CD4-positive, alpha-beta T cell treated with Interleukin-15 for 4 hours (primary cell): ENCODE data around the gene WWOX.
"Not testable (repeated sequence)": the region's sequence is repeated elsewhere in the genome, so short reads cannot be mapped to it uniquely, and the experiment has no call there.

Source experiments
- DNase-seq: peaks from one replicate; pipeline ENCODE4 v3.0.0-alpha.2; 2020; ENCODE audit warnings: low spot score

The WWOX gene

DNA sequence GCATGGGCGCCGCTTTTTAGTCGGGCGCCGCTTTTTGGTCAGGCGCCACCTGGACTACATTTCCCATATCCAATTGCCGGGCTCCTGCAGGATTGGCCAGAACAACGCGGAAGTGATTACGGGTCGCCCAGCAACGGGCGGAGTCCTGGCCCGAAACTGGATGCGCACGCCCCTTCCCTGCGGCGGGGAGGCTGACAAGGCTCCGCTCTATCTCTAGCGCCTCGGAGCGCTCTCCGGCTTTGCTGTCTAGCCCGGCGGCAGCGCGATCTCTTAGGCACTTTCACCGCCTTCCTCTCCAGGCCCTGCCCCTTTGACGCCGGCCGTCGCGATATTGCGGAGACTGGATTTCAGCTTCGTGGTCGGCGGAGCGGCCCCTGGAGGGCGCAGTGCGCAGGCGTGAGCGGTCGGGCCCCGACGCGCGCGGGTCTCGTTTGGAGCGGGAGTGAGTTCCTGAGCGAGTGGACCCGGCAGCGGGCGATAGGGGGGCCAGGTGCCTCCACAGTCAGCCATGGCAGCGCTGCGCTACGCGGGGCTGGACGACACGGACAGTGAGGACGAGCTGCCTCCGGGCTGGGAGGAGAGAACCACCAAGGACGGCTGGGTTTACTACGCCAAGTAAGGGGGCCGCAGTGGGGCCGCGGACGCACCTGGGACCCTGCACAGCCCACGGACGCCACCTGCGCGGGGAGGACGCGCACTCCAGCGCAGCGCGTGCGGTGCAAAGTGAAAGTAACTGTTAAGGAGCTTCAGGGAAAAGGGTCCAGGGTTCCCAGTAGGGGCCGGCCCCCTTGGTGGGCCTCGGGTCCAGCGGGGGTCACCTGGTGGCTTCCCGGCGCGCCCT is at the start of gene WWOX:
WWOX (plus strand) TSS at position 384 of the 841 bp plus-strand sequence.
- peak; percentile 96 for DNase-seq

DNA sequence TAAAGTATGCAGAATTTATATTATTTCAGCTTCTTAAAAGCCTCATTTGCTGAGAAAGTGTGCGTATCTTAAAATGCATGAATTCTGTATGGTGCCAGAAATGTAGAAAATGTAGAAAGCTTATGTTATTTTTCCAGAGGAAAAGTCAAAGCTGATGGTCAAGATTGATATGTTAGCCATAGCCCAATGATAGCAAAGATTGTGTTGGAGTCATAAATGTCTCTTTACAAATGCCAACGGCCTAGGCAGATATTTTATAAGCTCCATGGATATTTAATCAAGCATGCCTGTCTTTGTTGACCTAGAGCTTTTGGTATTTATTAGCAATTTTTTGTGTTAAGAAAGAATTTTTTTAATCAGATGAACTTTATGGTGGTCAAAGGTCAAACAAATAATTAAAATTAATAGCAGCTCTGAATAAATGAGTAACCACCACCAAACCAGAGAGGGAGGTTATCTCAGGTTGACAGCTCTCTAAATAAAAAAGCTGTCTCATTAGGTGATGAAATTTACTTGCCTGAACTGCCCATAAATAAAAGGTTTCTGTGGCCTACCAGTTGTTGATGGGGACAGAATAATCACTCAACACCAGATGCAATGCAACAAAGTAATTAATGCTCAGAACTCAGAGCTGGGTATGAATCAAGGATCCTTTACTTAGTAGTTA is 48.6 kb upstream of the WWOX start:
- no peak for DNase-seq

DNA sequence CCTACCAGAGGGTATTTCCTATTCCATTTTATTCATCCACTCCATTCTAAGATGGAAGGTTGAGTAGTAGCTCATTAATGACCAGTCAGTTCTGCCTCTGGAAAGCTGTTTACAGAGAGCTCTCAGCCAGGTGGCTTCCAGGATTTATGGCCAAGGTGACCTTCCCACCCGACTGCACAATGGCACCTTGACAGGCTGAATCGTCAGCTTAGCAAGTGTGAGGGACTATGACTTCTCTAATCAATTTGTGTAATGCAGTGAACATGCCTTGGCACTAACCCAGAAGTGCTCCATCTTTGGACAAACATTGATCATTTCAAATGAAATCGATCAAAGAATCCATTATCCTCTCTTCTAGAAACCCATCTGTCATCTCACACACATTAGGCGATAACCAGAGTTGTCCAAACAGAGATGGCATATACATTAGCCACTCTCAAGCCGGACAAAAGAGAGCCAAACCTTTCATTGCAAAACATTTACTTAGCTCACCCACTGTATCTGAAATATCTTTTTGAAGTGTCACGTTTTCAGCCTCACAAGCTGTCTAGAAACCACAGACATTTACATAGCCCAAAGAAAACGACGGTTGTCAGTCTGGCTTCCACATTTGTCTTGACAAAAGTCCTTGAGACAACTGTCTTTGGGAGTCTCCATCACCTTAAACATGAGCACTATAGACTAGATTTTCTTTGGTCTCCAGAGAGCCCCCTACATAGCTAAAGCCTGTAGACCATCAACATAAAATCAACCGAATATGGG is 41.5 kb upstream of the WWOX start:
- no peak for DNase-seq

DNA sequence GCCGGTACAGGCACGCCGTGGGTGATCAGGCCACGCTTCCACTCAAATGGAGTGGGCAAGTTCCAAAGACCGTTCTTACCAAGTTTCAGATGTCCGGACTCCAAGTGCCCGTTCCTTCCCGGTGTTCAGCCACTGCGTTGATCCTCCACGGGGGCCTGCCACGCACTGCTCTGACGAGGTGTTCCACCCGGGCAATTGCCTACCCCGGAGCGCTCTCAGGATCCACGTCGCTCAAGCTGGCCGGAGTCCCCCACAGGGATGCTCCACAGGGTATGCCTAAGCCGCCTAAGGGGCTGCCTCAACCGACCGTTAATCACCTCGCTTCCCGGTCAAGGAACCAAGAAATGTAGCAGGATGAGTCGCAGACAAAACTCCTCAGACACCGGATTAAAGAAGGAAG is 39.6 kb upstream of the WWOX start:
- DNase-seq, result not testable (repeated sequence)

DNA sequence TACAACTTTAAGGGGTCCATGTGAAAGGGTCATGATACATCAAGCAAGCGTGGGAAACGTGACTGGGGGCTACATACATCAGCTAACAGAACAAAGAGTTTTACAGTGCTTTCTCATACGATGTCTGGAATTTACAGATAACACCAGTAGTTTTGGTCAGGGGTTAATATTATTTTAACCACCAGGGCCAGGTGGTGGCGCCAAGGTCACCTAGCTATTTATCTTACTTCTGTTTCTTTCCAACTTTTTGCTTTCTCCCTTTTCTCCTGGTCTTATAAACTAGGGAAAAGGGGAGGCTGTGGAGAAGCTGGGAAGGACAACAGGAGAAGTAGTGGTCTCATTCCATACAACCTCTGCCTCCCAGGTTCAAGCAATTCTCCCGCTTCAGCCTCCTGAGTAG is 39.2 kb upstream of the WWOX start:
- DNase-seq, result no peak

DNA sequence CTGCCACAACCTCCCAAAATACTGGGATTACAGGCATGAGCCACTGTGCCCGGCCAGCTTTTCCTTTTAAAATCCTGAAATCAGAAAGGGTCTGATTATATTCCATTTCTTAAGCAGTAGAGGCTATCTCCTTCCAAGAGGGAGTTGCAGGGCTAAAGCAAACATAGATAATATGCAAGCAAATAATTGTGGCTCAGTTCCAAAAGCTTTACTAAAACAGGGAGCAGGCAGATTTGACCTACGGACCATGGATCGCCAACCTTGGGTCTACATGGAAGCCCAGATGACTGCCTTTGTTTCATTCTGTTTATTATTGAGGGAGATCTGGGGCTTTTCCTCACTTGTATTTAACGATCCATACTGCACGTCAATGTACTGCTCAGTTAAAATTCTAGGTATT is 38.6 kb upstream of the WWOX start:
- DNase-seq, result no peak

DNA sequence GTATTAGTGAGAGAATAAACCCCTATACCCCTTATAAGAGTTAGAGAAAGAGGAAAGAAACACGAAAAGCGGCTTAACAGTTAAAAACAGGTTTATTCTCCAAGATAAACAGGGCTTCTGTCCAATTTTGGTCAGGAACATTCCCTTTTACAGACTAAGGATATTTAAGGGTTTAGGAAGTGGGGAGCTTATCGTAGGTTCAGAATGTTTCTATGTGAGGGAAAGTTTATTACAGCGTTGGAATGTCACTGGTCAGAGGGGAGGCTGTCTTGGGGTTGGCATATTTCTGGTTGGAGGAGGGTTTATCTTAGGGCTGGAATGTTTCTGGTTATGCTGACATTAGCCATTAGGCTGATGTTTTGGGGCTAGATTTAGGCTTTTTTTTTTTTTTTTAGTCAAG is 34.1 kb upstream of the WWOX start:
- no peak for DNase-seq

DNA sequence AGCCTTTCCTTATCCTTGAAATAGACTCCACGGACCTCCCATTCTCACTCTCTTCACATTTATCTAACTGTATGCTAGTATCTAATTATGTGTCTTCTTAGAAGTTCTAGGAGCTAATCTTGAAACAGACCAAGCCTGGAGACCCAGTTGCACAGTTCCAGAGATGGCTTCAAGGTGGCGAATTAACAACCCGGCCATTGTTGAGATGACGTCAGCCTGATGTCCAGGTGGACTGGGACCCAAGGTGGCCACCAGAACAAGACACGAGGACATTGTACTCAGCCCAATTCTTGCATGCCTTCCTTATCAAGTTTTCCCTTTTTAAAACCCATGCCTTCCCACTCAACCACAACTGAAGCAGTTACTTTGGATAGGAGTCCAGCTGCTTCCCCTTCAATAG is 29.5 kb upstream of the WWOX start:
- DNase-seq, result no peak

DNA sequence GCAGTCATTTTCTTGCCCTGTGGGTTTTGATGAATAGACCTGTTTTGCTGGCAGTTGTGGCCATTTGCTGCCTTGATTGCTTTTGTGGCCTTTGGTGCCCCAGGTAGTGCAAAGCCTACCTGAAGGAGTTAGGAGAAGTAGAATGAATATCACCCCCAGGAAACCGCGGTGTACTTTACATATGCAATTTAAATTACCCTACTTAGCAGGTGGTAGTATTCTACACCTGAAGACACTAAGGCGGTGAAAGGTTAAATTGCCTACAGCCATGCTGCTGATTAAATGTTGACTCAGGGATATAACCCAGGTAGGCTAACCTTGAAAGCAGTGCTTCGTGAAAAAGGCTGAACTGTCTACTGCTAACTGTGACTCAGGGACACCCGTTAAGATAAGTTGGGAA is 27.2 kb upstream of the WWOX start:
- DNase-seq, result no peak

DNA sequence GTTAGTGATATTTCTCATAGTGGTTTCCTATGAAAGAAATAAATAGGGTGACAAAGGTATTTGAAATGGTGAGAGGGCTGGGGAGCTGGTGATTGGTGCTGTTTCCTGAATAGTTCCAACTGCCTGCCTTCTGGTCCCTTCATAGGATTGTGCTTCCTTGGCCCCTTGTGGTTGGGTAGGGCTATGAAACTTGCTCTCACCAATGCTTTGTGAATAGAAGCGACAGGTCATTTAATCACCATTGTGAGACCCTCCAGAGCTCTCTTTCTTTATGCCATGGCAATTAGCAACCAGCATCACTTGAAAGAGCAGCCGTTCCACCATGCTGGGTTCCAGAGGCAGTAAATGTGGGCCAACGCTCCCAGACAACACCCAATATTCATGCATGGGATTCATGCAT is 23.7 kb upstream of the WWOX start:
- no peak for DNase-seq

DNA sequence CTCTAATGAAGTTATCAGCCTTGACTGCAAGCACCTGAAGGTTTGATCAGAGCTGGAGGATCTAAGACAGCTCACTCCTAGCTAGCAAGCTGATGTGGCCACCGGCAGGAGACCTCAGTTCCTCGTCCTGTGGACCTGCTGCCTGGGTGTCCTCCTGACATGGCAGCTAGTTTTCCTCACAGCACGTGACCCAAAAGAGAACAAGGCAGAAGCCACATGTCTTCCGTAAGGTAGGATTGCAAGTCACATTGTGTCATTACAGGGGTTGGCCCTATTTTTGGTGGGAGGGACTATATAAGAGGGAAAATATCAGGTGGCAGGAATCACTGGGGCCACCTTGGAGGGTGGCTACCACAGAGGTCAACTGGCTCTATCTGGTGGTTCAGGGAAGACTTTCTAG is 18.1 kb upstream of the WWOX start:
- DNase-seq, result no peak

DNA sequence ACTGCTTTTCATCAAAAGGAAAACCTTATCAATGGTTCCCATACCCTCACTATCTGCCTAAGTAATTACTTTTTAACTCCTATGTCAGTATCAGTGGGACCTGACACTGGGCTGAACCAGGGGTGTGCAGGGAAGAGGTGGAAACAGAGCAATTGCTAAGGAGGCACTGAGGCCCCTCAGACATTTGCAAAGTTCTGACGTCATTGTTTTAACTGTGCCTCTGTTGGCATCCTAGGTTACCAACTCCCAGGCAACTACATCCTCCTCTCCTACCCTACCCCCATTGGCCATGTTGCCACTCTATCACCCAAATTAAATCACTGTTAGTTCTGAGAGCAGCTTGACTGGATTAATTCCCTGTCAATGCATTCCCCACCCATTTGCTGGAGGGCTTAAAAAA is 8.0 kb upstream of the WWOX start:
- no peak for DNase-seq

DNA sequence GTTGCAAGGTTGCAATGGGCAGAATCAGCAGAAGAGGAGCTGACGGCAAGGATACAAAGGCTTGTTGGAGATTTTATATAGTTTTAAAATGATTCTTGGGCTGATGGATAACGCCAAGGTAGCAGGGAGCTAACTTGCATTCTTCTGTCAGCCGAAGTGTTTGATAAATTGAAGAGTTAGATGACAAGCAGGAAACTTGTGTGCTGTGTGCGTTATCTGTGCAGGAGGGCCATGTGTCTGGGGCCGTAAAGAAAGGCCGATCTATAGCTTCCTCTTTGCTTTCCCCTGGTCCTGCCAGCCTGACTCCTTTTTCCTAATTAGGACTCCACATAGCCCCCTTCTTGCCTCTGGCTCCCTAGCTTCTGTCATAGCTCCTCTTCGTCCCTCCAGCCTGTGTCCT is 6.7 kb upstream of the WWOX start:
- no peak for DNase-seq

DNA sequence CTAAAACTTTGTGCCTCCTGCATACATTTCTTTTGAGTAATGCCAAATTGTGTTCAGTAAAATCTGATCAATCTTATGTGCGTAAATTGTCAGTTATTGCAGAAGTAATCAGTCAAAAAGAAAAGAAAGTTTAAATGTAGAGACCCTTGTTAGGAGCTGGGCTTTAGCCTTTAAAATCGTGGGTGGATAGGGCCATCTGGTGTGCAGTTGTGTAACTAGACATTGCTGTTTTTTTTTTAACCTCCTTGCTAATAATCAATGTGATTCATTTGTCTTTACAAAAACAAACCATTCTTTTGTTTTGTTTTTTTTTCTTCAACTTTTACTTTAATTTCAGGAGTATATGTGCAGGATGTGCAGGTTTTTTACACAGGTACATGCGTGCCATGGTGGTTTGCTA is 5.3 kb upstream of the WWOX start:
- no peak for DNase-seq

DNA sequence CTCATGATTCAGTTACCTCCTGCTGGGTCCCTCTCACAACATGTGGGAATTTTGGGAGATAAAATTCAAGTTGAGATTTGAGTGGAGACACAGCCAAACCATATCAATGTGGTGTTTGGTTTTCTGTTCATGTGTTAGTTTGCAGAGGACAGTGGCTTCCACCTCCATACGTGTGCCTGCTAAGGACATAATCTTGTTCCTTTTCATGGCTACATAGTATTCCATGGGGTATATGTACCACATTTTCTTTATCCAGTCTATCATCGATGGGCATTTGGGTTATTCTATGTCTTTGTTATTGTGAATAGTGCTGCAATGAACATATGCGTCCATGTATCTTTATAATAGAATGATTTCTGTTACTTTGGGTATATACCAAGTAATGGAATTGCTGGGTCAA is 4.5 kb upstream of the WWOX start:
- no peak for DNase-seq

DNA sequence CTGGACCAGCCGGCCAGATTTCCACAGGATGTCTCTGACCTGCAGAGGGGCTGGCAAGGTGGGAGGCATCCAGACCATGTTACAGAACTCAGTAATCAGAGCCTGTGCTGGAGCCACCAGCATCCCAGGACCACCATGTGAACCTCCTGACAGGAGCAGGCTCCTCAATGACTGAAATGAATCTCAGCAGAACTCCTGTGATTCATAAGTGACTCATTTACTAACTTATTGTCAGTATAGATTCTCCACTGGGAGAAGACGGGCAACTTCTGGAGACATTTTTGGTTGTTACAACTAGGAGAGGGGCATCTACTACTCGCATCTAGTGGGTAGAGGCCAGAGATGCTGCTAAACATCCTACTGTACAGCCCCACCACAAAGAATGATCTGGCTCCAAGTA is 3.1 kb upstream of the WWOX start:
- DNase-seq, result no peak

DNA sequence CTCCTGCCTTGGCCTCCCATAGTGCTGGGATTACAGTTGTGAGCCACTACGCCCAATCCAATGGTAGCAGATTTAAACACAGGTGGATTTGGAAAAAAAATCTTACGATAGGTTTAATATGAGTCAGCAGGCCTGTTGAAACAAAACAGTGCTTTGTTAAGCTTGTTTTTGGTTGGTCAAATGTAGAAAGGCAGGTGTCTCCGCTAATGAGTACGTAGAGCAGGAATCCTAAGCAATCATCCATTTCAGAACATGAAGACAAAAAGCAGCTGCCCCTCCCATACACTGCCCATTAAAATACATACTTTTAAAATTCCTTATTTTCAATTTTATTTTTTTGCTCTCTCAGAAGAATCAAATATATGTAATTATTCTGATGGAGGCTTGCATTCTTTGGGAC is 1.9 kb upstream of the WWOX start:
- DNase-seq, result no peak

DNA sequence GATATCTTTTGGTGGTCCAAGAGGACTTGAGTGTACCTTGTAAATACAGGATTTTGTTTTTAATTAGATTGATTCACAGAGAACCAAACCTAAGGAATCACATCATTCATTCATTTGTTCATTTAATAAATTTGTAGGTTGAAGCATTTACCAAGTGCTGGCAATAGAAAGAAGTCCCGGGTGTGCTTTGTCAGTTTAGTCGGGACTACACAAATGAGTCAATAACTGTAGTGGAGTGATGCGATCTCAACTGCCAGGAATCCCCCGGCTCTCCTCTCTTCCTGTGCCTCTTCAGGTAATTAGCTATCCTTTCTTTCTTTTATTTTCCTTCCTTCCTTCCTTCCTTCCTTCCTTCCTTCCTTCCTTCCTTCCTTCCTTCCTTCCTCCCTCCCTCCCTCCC is 1.4 kb upstream of the WWOX start:
- DNase-seq, result no peak

DNA sequence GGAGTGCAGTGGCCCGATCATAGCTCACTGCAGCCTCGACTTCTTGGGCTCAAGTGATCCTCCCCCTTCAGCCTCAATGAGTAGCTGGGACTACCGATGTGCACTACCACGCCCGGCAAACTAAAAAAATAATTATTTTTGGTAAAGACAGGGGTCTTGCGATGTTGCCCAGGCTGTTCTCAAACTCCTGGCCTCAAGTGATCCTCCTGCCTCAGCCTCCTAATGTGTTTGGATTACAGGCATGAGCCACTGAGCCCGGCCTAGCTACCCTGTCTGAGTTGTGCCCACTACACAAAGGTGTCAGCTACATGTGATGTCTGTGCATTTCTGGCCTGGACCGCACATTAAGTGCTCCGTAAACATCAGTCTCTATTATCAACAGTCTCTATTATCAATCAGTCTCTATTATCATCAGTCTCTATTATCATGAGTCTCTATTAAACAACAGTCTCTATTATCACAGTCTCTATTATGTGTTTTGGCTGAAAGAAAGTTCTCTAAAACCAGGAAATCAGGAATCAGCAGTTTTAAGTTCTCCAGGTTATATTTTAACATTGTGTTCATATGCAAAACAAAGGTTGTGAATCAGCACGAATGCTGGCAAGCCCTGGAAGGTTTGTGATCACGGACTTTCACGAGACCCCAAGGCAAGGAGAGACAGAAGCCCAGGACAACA is 721 bp upstream of the WWOX start:
- DNase-seq, result no peak

DNA sequence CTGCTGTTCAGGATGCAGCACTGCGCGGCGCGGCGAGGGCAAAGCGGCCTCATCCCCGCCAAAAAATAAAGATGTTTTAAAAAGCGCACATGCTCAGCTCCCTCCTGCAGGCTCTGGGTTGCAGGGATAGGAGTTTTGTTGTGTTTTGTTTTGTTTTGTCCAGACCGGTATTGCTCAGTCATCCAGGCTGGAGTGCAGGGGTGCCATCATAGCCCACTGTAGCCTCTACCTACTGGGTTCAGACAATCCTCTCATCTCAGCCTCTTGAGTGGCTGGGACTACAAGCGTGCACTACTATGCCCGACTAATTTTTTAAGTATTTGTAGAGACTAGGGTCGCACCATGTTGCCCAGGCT is 636 bp downstream of the WWOX start:
- no peak for DNase-seq

DNA sequence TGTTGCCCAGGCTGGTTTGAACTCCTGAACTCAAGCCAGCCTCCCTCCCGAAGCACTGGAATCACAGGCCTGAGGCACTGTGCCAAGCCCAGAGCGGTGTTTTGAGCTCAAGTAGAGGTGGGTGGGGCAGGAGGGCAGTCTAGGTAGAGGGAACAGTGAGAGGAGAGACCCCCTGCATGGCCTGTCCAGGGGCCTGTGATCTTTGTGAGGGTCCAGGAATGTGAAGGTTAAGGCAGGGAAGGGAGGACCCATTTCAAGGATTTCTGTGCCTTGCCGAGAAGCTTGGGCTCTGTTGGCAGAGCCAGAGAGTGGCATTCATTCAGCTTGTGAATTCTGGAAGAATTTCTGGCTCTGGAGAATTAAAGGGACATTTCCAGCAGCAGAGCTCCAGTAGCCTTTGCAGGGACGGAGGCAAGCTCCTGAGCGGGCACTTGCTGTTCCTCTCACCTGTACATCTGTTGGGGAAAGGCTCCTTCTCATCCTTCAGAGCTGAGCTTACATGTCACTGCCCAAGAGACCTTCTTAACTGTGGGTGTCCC is 2.7 kb downstream of the WWOX start:
- DNase-seq, result no peak

DNA sequence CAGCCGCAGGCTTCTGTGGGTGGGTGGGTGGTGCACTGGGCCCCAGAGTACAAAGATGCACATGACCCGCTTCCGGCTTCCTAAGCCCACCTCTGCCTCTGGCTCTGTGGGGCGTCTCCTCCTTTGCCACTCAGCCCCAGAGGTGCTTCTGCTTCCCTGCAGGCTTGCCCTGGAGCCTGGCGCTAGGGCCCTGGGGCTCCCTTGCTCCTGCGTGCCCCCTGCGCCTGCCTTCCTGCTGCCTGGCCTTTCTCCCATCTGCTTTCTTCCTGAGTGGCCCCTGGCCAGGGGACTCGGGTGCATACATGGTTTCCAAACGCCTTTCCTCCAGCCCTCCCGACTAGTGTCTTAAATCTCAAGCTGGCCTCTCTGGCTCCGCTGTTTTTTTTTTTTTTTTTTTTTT is 3.4 kb downstream of the WWOX start:
- DNase-seq, result no peak
